OCI-LY3 (cell line): ENCODE results near the gene JAKMIP1.

Experiments used
- H2AFZ ChIP-seq: fragments of 200-600, 300-600 bp; shearing (Covaris generic); 2 replicates; pipeline ENCODE4 v1.6.0; 2014; ENCODE audit warnings: antibody characterized with exemption, low read depth, low read length
- H3K27ac ChIP-seq: fragments of 200-600, 300-600 bp; sonication (generic); 2 replicates; pipeline ENCODE4 v1.5.1; 2014; ENCODE audit warnings: mild to moderate bottlenecking, low read length, moderate library complexity, mixed read lengths
- H3K27me3 ChIP-seq: fragments of 200-600, 300-600 bp; sonication (generic); 2 replicates; pipeline ENCODE4 v1.6.1; 2014; ENCODE audit warnings: low read depth, low read length, mixed read lengths
- H3K36me3 ChIP-seq: fragments of 200-600, 300-600 bp; sonication (generic); replicated peaks from 2 replicates; pipeline ENCODE3; 2014; ENCODE audit warnings: low read depth, low read length, mixed read lengths
- H3K4me1 ChIP-seq: fragments of 300-600, 200-600 bp; sonication (generic); 2 replicates; pipeline ENCODE4 v1.6.1; 2014; ENCODE audit warnings: low read length, mixed read lengths
- H3K4me2 ChIP-seq: fragments of 200-600, 300-600 bp; sonication (generic); 2 replicates; pipeline ENCODE4 v1.6.1; 2014; ENCODE audit warnings: low read length, mixed read lengths
- H3K4me3 ChIP-seq: fragments of 300-600, 200-600 bp; sonication (generic); 2 replicates; pipeline ENCODE4 v1.5.1; 2014; ENCODE audit warnings: antibody characterized with exemption, mild to moderate bottlenecking, low read length, moderate library complexity
- H3K79me2 ChIP-seq: fragments of 300-600, 200-600 bp; shearing (Covaris generic); 2 replicates; pipeline ENCODE4 v1.6.1; 2014; ENCODE audit warnings: mild to moderate bottlenecking, low read length, mixed read lengths
- H3K9ac ChIP-seq: fragments of 300-600, 200-600 bp; shearing (Covaris generic); 2 replicates; pipeline ENCODE4 v1.6.0; 2014; ENCODE audit warnings: mild to moderate bottlenecking, low read length, moderate library complexity
- H3K9me3 ChIP-seq: fragments of 200-600, 300-600 bp; shearing (Covaris generic); 2 replicates; pipeline ENCODE4 v1.6.1; 2014; ENCODE audit warnings: low read length, mixed read lengths; ENCODE audit not compliant: insufficient read depth
- H4K20me1 ChIP-seq: fragments of 200-600, 300-600 bp; sonication (generic); 2 replicates; pipeline ENCODE4 v1.6.1; 2016; ENCODE audit warnings: low read length, mixed read lengths; ENCODE audit not compliant: insufficient read depth
- CTCF ChIP-seq: fragments of 200-600, 300-600 bp; sonication (generic); IDR thresholded peaks from 2 replicates; pipeline ENCODE4 v1.5.1; 2014; ENCODE audit warnings: antibody characterized with exemption, low read length, low read depth
- EZH2phosphoT487 ChIP-seq: fragments of 200-600 bp; shearing (Covaris generic); IDR thresholded peaks from 2 replicates; pipeline ENCODE4 v1.6.1; 2018; ENCODE audit warnings: antibody characterized with exemption, mixed run types, low read depth

Gene JAKMIP1

GRCh38 chr4:6017030-6017429 is 183.3 kb downstream of the JAKMIP1 start:
- H3K4me3 ChIP-seq: no peak overlapping the region
- no peaks in the 10 kb centered on the region for H3K79me2 ChIP-seq
- H3K9ac ChIP-seq: no peak overlapping the region
- H3K4me2 ChIP-seq: no peak overlapping the region
- H3K27me3 ChIP-seq: no peaks in the 10 kb centered on the region
- no peaks in the 10 kb centered on the region for H3K9me3 ChIP-seq
- TF ChIP-seq CTCF (no peak), EZH2phosphoT487 (no peak)
- no peak overlapping the region for H3K27ac ChIP-seq
- H3K36me3 ChIP-seq: no peaks in the 10 kb centered on the region
- no peaks in the 10 kb centered on the region for H4K20me1 ChIP-seq
- H3K4me1 ChIP-seq: no peaks in the 10 kb centered on the region
- H2AFZ ChIP-seq: no peak overlapping the region

- no peak for TF ChIP-seq CTCF
- no peak for TF ChIP-seq EZH2phosphoT487
- Histone ChIP-seq H2AFZ (no peak overlapping the region), H3K4me2 (no peak overlapping the region), H4K20me1 (no peaks in the 10 kb centered on the region), H3K4me3 (no peak overlapping the region), H3K9ac (no peak overlapping the region), H3K36me3 (no peaks in the 10 kb centered on the region), H3K79me2 (no peaks in the 10 kb centered on the region), H3K27me3 (no peaks in the 10 kb centered on the region), H3K4me1 (no peaks in the 10 kb centered on the region), H3K9me3 (no peaks in the 10 kb centered on the region), H3K27ac (no peak overlapping the region)
Measured at GRCh38 chr4:6013564-6013963, 186.8 kb downstream of the JAKMIP1 start.

GRCh38 chr4:6012200-6012599 is 188.1 kb downstream of the JAKMIP1 start:
- Histone ChIP-seq H3K9ac (no peak overlapping the region), H2AFZ (no peak overlapping the region), H3K27ac (no peak overlapping the region), H3K9me3 (no peaks in the 10 kb centered on the region), H4K20me1 (no peaks in the 10 kb centered on the region), H3K4me2 (no peak overlapping the region), H3K36me3 (no peaks in the 10 kb centered on the region), H3K4me1 (no peaks in the 10 kb centered on the region), H3K4me3 (no peak overlapping the region), H3K27me3 (no peaks in the 10 kb centered on the region), H3K79me2 (no peaks in the 10 kb centered on the region)
- TF ChIP-seq CTCF: no peak
- no peak for TF ChIP-seq EZH2phosphoT487

GRCh38 chr4:6011686-6012085 is 188.7 kb downstream of the JAKMIP1 start:
- Histone ChIP-seq H3K4me3 (no peak overlapping the region), H2AFZ (no peak overlapping the region)
- no peak for TF ChIP-seq CTCF
- no peak for TF ChIP-seq EZH2phosphoT487

More at GRCh38 chr4:6011686-6012085, 188.7 kb downstream of the JAKMIP1 start:
- Histone ChIP-seq H3K79me2 (no peaks in the 10 kb centered on the region), H4K20me1 (no peaks in the 10 kb centered on the region), H3K4me1 (no peaks in the 10 kb centered on the region), H3K9me3 (no peaks in the 10 kb centered on the region), H3K27ac (no peak overlapping the region), H3K4me2 (no peak overlapping the region), H3K9ac (no peak overlapping the region), H3K36me3 (no peaks in the 10 kb centered on the region), H3K27me3 (no peaks in the 10 kb centered on the region)
